HepG2 (cell line): ENCODE data around the gene SEMA4B. TPM values are rescaled to one million over a fixed set of nuclear protein-coding genes. Genes with fewer than 3 reads are reported as not detected.

Experiments
- FOXK1 ChIP-seq: sonication (generic); formaldehyde crosslinking; IDR thresholded peaks from 2 replicates; pipeline ENCODE4 v1.4.0; 2020; ENCODE audit warnings: low read depth, missing genetic modification reagents, borderline replicate concordance
- HIC2 ChIP-seq: sonication (generic); formaldehyde crosslinking; IDR thresholded peaks from 2 replicates; pipeline ENCODE4 v1.9.0; 2022; ENCODE audit warnings: low read depth, missing genetic modification reagents
- KLF11 ChIP-seq: IDR thresholded peaks from 2 replicates; pipeline ENCODE4 v1.6.1; 2016; ENCODE audit warnings: missing compliant biosample characterization
- KMT2A ChIP-seq: sonication (generic); formaldehyde crosslinking; IDR thresholded peaks from 2 replicates; pipeline ENCODE4 v1.4.0; 2020; ENCODE audit warnings: missing genetic modification reagents
- PCBP2 ChIP-seq: fragments of 200-400 bp; formaldehyde crosslinking; optimal IDR thresholded peaks from 2 replicates; pipeline ENCODE3; 2018; ENCODE audit warnings: low read length, low read depth; ENCODE audit not compliant: poor library complexity, severe bottlenecking
- SOX13 ChIP-seq, 3 experiments: fragments of 450-650 bp in 1 of 3; sonication (generic) in 1 of 3; formaldehyde crosslinking in 1 of 3; IDR thresholded peaks in 2 of 3; conservative IDR thresholded peaks in 1 of 3; 2 replicates each; pipeline versions ENCODE4 v1.5.0 to v1.6.1; 2016 to 2020; ENCODE audit warnings: antibody characterized with exemption in 1 of 3, mild to moderate bottlenecking in 1 of 3, missing compliant biosample characterization in 1 of 3, missing genetic modification reagents in 1 of 3, moderate library complexity in 1 of 3
- SOX6 ChIP-seq, 2 experiments: fragments of 450-650 bp in 1 of 2; sonication (generic) in 1 of 2; formaldehyde crosslinking in 1 of 2; IDR thresholded peaks; 2 replicates each; pipeline versions ENCODE4 v1.4.0 to v1.6.1; 2017 to 2020; ENCODE audit warnings: antibody characterized with exemption in 1 of 2, mild to moderate bottlenecking in 1 of 2, missing genetic modification reagents in 1 of 2
- ZBED4 ChIP-seq: sonication (generic); formaldehyde crosslinking; IDR thresholded peaks from 2 replicates; pipeline ENCODE4 v1.4.0; 2020; ENCODE audit warnings: missing genetic modification reagents, borderline replicate concordance
- ZNF407 ChIP-seq: sonication (generic); formaldehyde crosslinking; IDR thresholded peaks from one replicate; pipeline ENCODE4 v1.5.1; 2020; ENCODE audit warnings: mild to moderate bottlenecking, missing genetic modification reagents; ENCODE audit errors: not compliant biosample characterization
- ZNF570 ChIP-seq: sonication (generic); formaldehyde crosslinking; IDR thresholded peaks from 2 replicates; pipeline ENCODE4 v1.4.0; 2020; ENCODE audit warnings: mild to moderate bottlenecking, missing genetic modification reagents, borderline replicate concordance
- ZNF773 ChIP-seq: sonication (generic); formaldehyde crosslinking; IDR thresholded peaks from 2 replicates; pipeline ENCODE4 v1.4.0; 2020; ENCODE audit warnings: missing genetic modification reagents, borderline replicate concordance
- ZSCAN20 ChIP-seq: sonication (generic); formaldehyde crosslinking; IDR thresholded peaks from 2 replicates; pipeline ENCODE4 v1.4.0; 2020; ENCODE audit warnings: missing genetic modification reagents, mild to moderate bottlenecking, borderline replicate concordance
- polyA plus RNA-seq, 8 experiments: library from polyadenylated mRNA; depleted of rRNA in 3 of 8; stranded (reverse) in 7 of 8; unstranded in 1 of 8; fragments of >200 nt; fragmentation: Illumina TruSeq in 4 of 8; extraction: Trizol in 4 of 8; gene quantifications; 2 replicates each; pipeline versions ENCODE4 v1.2.1 to v1.2.3, GENCODE V29; 2011 to 2016; ENCODE audit warnings: low read depth in 4 of 8, missing spikeins in 1 of 8, mixed read lengths in 1 of 8; ENCODE audit not compliant: insufficient read depth in 1 of 8
- total RNA-seq, 5 experiments: library from RNA; depleted of rRNA; stranded (reverse); fragments of >200 nt; fragmentation: Illumina TruSeq; extraction: Trizol; gene quantifications; 2 replicates each; pipeline ENCODE4 v1.2.3, GENCODE V29; 2016; ENCODE audit warnings: low read depth in 1 of 5

Gene SEMA4B
- total and polyA plus RNA-seq, 2 of the 13 experiments (the other 11 are each of a cell fraction or from before 2014, with no cell fraction given): 2.1 to 17.0 TPM

- no peak for TF ChIP-seq KLF11 (CRISPR knock-in tag)
- no peak for TF ChIP-seq ZBED4 (CRISPR knock-in tag)
- TF ChIP-seq ZNF773 (CRISPR knock-in tag): no peak
- no peak for TF ChIP-seq SOX6 (IDR thresholded peaks at IDR 0.05)
- peak; percentile 51 for TF ChIP-seq SOX6 (CRISPR knock-in tag; IDR thresholded peaks at IDR 0.05)
- TF ChIP-seq ZSCAN20: 0 out of 2 replicates have a peak, but pooled peaks have one; percentile 47
- TF ChIP-seq KMT2A (CRISPR knock-in tag): no peak
- no peak for TF ChIP-seq ZNF407
- no peak; the same call in 1 of the 2 replicates for TF ChIP-seq HIC2
- no peak for TF ChIP-seq SOX13 (IDR thresholded peaks at IDR 0.05)
- TF ChIP-seq SOX13 (CRISPR knock-in tag; conservative IDR thresholded peaks at IDR 0.05 in 1 of 2, IDR thresholded peaks at IDR 0.05 in 1 of 2): peak in 1 of 2 experiments; percentile 36; a peak in 1 of 4 replicates
- no peak for TF ChIP-seq FOXK1 (CRISPR knock-in tag)
- TF ChIP-seq ZNF570 (CRISPR knock-in tag): no peak
- no peak for TF ChIP-seq PCBP2
Measured at GRCh38 chr15:90160781-90161727, 40.1 kb upstream of the SEMA4B start (continued).
